SK-N-MC (cell line): ENCODE measurements around the gene TFEB.

Experiments used
- DNase-seq: peaks from one replicate; pipeline ENCODE4 v3.0.0-alpha.2; 2011; ENCODE audit warnings: low read depth, low spot score
- H3K27ac ChIP-seq: fragments of 200-600 bp; sonication (generic); 2 replicates; pipeline ENCODE4 v1.5.1; 2016; ENCODE audit warnings: mixed run types
- H3K36me3 ChIP-seq: fragments of 200-600 bp; sonication (generic); 2 replicates; pipeline ENCODE4 v1.6.1; 2017; ENCODE audit warnings: antibody characterized with exemption, low read length, mixed read lengths; ENCODE audit not compliant: insufficient read depth
- H3K4me3 ChIP-seq: fragments of 200-600 bp; sonication (generic); 2 replicates; pipeline ENCODE4 v1.5.1; 2016
- H3K9ac ChIP-seq: fragments of 200-600 bp; sonication (generic); 2 replicates; pipeline ENCODE4 v1.8.0; 2017; ENCODE audit warnings: mixed run types, mixed read lengths; ENCODE audit not compliant: insufficient read length
- H3K9me3 ChIP-seq: fragments of 200-600 bp; sonication (generic); 2 replicates; pipeline ENCODE4 v1.6.1; 2017; ENCODE audit warnings: low read depth, mild to moderate bottlenecking, antibody characterized with exemption, low read length, moderate library complexity, mixed read lengths
- EZH2 ChIP-seq: fragments of 200-600 bp; sonication (generic); IDR thresholded peaks from one replicate; pipeline ENCODE4 v1.6.1; 2017; ENCODE audit warnings: antibody characterized with exemption
- FOXP2 ChIP-seq: optimal IDR thresholded peaks from 2 replicates; pipeline ENCODE3; 2011; ENCODE audit warnings: mild to moderate bottlenecking, moderate library complexity; ENCODE audit not compliant: insufficient read depth; ENCODE audit errors: extremely low read length, control extremely low read depth
- POLR2AphosphoS5 ChIP-seq: IDR thresholded peaks from 2 replicates; pipeline ENCODE4 v1.6.1; 2012; ENCODE audit warnings: mild to moderate bottlenecking, low read depth, low read length, borderline replicate concordance

TFEB gene

DNA sequence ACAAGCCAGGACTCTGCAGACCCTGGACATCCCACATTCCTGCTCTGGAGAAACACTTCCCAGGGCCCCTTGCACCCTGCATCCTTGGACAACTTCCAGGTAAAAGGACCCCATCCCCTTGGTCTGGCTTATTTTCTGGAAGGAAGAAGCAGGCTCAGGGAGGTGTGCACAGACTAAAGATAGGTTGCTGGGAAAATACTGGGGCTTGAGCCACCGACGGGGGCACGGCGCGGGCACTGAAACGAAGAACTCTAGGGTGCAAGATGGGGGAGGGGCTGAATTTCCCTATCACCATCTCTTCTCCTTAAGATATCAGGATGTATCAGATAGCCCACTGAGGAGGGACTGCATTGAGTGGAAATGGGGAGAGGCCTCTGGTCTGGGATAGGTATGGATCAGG lies 43.5 kb upstream of the TFEB start:
- peak overlapping the region; percentile 91 for H3K4me3 ChIP-seq
- TF ChIP-seq EZH2 = no peak
- no peak for TF ChIP-seq POLR2AphosphoS5
- TF ChIP-seq FOXP2 = no peak
- H3K9me3 ChIP-seq = no peaks in the 10 kb centered on the region
- H3K36me3 ChIP-seq = peaks cover 10% of the 10 kb centered on the region; the same call in 1 of the 2 replicates
- no peak overlapping the region for H3K27ac ChIP-seq
- no peak for DNase-seq
- peak overlapping the region; percentile 81 for H3K9ac ChIP-seq

DNA sequence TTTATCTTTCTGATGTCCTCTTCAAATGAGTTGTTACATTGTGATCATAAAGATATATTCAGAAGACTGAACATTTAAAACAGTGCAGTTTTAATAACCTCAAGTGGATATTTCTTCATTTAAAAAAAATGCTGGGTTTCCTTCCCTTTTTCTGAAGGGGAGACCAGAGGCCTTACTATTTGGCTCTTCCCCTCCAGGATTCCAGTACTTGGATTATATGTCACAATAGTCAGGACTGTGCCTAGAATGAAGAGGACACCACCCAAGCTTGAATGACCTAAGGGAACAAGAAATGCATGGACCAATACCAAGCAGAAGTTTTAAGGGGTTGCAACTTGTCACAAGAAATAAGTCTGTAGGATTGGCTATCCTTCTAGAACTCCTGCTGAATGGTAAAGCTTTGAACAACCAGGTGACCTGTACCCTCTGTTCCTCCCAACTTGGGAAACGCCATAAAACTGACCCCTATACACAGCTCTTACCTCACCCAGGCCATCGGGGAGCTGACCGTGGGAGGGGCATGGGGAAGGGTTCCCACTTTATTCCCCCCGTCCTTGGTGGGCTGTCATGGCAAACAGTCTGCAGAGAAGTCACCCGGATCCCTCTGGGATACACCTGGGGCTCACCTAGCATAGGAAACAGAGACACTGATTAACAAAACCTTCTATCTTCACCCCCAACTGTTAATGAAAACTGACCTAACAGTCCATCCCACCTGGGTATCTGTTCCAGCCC lies 42.3 kb upstream of the TFEB start:
- H3K9me3 ChIP-seq = no peaks in the 10 kb centered on the region
- no peak for TF ChIP-seq FOXP2
- no peak for TF ChIP-seq EZH2
- TF ChIP-seq POLR2AphosphoS5 = no peak
- no peak overlapping the region for H3K27ac ChIP-seq
- H3K36me3 ChIP-seq = peaks cover 10% of the 10 kb centered on the region; the same call in 1 of the 2 replicates
- DNase-seq = no peak
- no peak overlapping the region for H3K4me3 ChIP-seq
- H3K9ac ChIP-seq = no peak overlapping the region

DNA sequence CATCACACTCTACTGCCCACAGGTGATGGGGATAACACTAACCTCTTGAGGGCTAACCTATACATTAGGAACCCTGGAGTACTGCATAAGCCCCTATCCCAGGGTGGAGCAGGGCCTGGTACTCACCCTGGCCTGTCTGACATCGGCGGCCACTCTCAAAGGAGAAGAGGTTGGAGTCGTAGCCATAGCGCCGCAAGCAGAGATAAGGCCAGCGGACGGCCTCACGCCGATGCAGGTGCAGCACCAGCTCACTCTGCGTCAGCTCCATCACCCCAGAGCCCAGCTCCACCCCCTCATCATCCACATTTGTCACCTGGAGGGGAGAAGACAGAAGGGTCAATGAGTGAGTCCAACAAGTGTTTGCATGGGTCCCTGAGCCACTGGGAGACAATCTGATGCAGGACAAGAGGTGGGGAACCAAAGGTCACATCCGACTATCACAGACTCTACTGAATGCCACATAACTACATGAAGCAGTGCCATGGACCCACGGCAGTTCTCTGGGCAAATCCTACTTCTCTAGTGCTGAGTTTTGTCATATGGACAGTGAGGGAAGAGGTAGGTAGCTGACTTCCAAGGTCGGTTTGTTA lies 40.0 kb upstream of the TFEB start:
- H3K4me3 ChIP-seq = no peak overlapping the region
- TF ChIP-seq EZH2 (no peak), POLR2AphosphoS5 (no peak), FOXP2 (no peak)
- H3K27ac ChIP-seq = no peak overlapping the region
- H3K9me3 ChIP-seq = no peaks in the 10 kb centered on the region
- no peak overlapping the region for H3K9ac ChIP-seq
- no peak for DNase-seq
- peaks cover 10% of the 10 kb centered on the region; the same call in 1 of the 2 replicates for H3K36me3 ChIP-seq

DNA sequence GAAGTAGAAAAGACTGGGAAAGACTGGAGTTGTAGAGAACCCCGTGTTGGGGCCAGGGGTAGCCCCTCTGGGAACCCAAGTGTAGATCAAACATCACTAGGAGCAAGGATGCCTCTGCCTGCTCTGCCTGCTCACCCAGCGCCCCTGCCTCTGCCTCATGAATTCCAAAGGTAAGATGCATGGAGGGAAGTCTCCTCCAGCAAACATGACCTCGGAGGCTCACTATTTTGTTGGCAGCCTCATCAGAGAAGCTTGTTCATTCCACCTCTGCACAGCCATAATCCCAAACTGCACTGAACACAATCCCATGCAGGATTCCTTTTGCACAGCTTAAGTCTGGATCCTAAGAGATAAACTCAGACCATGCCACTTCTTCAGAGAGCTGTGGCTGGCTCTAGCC lies 39.4 kb upstream of the TFEB start:
- Histone ChIP-seq H3K9me3 (no peaks in the 10 kb centered on the region), H3K4me3 (no peak overlapping the region), H3K9ac (no peak overlapping the region), H3K27ac (no peak overlapping the region), H3K36me3 (peaks cover 10% of the 10 kb centered on the region; the same call in 1 of the 2 replicates)
- TF ChIP-seq EZH2 (no peak), POLR2AphosphoS5 (no peak), FOXP2 (no peak)
- DNase-seq = no peak

DNA sequence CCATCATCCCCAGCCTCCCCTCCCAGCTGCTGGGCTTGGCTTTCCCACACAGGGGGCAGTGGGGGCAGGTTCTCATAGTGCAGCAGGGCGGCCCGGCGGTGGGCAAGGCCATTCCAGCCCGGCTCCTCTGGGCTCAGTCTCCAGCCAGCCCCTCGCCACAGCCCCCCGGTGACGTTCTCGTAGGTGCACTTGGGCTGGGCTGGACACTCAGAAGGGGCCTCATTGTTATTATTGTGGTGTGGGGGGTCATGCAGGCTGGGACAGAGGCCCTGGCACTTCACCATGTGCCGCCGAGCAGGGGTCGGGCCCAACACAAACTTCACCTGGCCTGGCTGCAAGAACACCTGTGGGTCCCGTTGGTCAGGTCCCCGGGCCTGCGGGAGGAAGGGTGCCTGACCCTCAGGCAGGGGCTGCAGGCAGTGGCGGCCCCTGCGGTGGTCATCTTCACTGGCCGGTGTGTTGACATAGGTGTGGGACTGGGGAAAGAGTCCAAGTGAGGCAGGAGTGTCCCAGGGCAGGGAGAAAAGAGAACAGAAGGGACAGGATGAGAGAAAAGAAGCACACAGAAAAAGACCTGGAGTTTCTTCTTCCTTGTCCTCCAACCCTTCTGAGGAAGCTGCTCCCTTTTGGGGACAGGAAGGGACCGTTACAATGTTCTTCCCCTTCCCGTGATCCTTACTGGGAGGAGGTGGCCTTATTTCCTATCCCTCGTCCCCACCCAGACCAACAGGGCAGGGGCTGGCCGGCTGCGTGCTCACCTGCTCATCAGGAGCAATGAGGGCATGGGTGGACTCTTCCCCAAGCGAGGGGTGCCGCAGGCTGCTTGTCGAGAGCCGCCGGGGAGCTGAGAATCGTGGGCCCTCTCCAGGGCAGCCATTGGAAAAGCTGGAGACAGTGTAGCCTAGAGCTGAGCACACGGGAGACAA lies 35.9 kb upstream of the TFEB start:
- Histone ChIP-seq H3K9ac (no peak overlapping the region), H3K36me3 (peaks cover 10% of the 10 kb centered on the region; the same call in 1 of the 2 replicates), H3K27ac (no peak overlapping the region), H3K4me3 (no peak overlapping the region), H3K9me3 (no peaks in the 10 kb centered on the region)
- TF ChIP-seq FOXP2 (no peak), POLR2AphosphoS5 (no peak), EZH2 (no peak)
- no peak for DNase-seq

DNA sequence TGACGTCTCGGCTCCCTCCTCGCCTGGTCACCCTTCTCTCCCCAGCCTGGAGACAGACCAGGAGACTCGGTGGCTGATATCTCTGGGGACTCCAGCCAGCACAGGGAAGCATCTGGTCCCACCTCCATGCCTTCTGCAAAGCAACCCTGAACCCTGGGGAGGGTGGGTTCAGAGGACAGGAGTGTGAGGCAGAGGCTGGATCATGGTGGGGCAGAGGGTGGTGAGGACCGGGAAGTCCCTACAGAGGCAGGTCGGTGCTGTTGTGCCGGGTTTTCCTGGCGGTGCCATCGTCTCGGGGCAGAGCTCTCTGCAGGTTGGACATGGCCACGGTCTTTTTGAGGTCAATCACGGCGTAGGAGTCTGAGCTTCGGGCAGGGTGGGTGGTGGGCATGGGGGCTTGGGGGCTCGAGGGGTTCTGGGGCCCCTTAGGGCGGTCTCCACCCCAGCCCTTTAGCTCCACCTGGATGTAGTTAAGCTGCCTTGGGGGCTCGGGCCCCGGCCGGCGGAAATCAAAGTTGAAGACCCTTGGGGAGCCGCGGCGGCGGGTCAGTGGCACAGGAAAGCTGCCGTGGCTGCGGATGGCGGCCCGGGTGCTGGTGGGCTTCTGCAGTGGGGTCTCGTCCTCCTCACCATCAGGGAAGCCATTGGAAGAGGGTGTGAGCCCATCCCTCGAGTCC lies 35.1 kb upstream of the TFEB start:
- no peak for DNase-seq
- TF ChIP-seq POLR2AphosphoS5 (no peak), EZH2 (no peak), FOXP2 (no peak)
- Histone ChIP-seq H3K9ac (no peak overlapping the region), H3K4me3 (no peak overlapping the region), H3K36me3 (peaks cover 10% of the 10 kb centered on the region; the same call in 1 of the 2 replicates), H3K9me3 (no peaks in the 10 kb centered on the region), H3K27ac (no peak overlapping the region)

DNA sequence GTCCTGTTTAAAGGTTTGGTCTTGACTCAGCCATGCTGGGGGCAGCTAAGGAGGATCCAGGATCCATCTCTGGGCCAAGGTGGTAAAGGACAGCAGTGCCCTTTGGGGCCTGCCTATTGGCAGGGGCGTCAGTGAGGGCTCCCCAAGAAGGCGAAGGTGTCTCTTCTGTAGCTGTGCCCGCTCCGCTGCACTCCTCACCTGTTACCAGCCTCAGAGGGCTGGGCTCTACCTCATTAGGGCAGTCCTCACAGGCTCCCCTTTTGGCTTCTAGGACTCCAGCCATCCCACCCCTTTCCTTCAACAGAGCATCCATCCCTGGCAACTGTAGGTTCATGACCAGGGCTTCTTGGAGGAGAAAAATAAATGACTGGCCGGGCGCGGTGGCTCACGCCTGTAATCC lies 34.0 kb upstream of the TFEB start:
- H3K27ac ChIP-seq = no peak overlapping the region
- DNase-seq = no peak
- no peak for TF ChIP-seq POLR2AphosphoS5
- TF ChIP-seq FOXP2 = no peak
- no peak for TF ChIP-seq EZH2
- no peak overlapping the region for H3K4me3 ChIP-seq
- peaks cover 2% of the 10 kb centered on the region; the same call in 1 of the 2 replicates for H3K36me3 ChIP-seq
- no peaks in the 10 kb centered on the region for H3K9me3 ChIP-seq
- no peak overlapping the region for H3K9ac ChIP-seq

DNA sequence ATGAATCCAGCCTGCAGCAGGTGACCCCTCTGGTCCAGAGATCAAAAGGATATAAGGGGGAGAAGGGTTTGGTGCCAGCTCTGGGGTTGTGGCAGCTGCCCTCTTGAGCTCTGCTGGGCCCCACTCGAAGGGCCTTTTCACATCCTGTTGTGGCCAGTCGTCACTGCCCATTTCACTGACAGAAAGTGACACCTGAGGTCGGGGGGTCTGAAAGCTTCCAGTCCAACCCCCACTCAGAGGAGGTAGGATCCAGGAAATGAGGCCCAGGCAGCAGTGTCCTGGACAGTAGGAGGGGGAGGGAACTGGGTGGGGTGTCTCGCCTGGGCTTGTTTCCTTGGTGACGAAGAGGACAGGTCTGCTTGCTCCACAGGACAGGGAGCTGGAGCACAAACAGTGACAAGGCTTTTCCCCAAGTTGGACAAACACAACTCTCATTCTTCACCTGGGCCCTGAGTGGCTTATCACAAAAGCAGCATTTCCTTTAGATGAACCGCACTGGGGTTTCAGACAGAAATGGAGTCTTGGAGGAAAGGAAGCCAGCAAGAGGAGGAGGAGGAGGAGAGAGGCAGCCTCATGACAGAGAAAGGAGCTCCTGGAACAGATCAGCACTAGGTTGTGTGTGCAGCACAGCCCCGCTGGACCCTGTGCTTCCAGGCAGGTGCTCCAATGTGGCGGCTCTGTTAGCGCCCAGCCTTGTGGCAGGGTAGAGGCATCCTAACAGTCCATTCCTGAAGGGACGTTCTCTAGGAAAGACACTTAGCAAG lies 33.3 kb upstream of the TFEB start:
- H3K36me3 ChIP-seq = no peaks in the 10 kb centered on the region; the same call in 1 of the 2 replicates
- H3K9ac ChIP-seq = no peak overlapping the region
- TF ChIP-seq EZH2 (no peak), POLR2AphosphoS5 (no peak), FOXP2 (no peak)
- no peak overlapping the region for H3K27ac ChIP-seq
- H3K9me3 ChIP-seq = no peaks in the 10 kb centered on the region
- no peak overlapping the region for H3K4me3 ChIP-seq
- no peak for DNase-seq
